ENCODE measurements around the gene NFAT5.

NFAT5 gene

DNA sequence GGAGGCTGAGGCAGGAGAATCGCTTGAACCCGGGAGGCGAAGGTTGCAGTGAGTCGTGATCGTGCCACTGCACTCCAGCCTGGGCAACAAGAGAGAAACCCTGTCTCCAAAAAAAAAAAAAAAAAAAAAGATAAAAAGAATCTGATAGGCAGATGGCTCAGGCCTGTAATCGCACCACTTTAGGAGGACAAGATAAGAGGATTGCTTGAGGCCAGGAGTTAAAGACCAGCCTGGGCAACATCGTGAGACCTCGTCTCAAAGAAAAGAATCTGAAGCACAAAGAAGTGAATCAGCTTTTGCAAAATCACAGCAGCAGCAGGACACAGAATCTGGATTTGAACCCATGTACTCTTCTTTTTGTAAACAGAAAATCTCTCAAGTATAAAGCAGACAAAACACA lies 181.3 kb downstream of the NFAT5 start:
- DNase-seq: no peak

DNA sequence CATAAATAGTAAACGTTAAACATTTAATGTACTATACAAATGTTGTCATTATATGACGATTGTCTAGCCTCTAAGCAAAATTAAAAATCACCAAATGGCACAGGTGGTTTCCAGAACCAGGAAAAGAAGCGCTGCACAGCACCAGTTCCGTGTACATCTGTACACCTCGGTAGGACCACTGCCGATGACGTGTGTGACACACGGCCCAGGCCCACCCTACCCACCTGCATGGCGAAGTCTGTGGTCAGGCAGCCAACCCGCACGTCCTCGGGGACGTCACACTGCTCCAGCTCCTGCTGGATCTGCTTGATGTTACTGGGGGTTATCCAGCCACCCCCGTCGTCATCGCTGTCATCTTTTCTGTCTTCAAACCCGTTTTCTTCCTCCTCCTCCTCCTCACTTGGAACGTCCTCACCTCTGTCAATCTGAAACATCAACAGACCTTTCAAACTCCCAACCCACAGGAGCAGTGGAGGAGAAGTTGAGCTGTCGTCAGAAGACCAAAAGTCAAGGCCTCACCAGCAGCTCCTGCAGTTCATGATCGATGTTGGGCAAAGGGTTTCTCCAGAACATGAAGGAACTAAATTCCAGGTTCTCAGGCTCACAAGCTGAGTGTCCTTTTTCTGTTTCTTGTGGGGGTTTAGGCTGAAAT lies 183.1 kb downstream of the NFAT5 start:
- DNase-seq: no peak

DNA sequence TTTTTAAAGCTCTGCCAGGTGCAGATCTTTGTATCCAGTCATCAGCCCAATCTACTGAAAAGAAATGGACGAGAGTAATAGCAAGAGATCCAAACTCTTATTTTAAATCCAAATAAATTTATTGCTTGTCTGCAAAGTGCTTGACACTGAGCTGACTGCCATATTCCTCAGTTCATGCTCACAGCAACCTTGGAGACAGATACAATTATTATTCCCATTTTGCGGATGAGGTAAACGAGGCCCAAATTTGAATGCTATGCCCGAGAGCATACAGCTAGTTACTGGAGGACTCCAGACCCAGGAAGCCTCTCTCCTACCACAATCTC lies 188.3 kb downstream of the NFAT5 start:
- DNase-seq: no peak
